ENCODE measurements around the gene ITPRID2. TPM values are rescaled to one million over a fixed set of nuclear protein-coding genes. Genes with fewer than 3 reads are reported as not detected.

The ITPRID2 gene
- total RNA-seq, 4 donors from 2014 or later: 69.3 to 175 (median 123) TPM

GRCh38 chr2:181937473-181937872, 45.9 kb downstream of the ITPRID2 start:
- Histone ChIP-seq H3K27me3 (no peaks in the 10 kb centered on the region), H3K4me1 (no peaks in the 10 kb centered on the region), H3K36me3 (no peaks in the 10 kb centered on the region), H3K27ac (no peak overlapping the region), H3K4me3 (no peak overlapping the region), H3K9me3 (no peaks in the 10 kb centered on the region)
- TF ChIP-seq CTCF (IDR thresholded peaks at IDR 0.05) (no peak), POLR2A (IDR thresholded peaks at IDR 0.05) (no peak)
- DNase-seq: no peak

GRCh38 chr2:181943411-181944124, 52.0 kb downstream of the ITPRID2 start:
- H3K4me3 ChIP-seq: no peak overlapping the region
- H3K36me3 ChIP-seq: no peaks in the 10 kb centered on the region
- H3K4me1 ChIP-seq: peaks cover 0 to 5% (median 0%) of the 10 kb centered on the region in 4 donors
- DNase-seq: no peak
- no peaks in the 10 kb centered on the region for H3K27me3 ChIP-seq
- no peaks in the 10 kb centered on the region for H3K9me3 ChIP-seq
- no peak for TF ChIP-seq CTCF (IDR thresholded peaks at IDR 0.05)
- no peak for TF ChIP-seq POLR2A (IDR thresholded peaks at IDR 0.05)
- H3K27ac ChIP-seq: no peak overlapping the region

- Histone ChIP-seq H3K4me3 (no peak overlapping the region), H3K27me3 (no peaks in the 10 kb centered on the region), H3K27ac (no peak overlapping the region), H3K4me1 (peaks cover 0 to 5% (median 0%) of the 10 kb centered on the region in 4 donors), H3K9me3 (no peaks in the 10 kb centered on the region), H3K36me3 (no peaks in the 10 kb centered on the region)
- no peak for TF ChIP-seq CTCF (IDR thresholded peaks at IDR 0.05)
- no peak for TF ChIP-seq POLR2A (IDR thresholded peaks at IDR 0.05)
- DNase-seq: no peak
These were observed 52.8 kb downstream of the ITPRID2 start for GRCh38 chr2:181944164-181944913.

GRCh38 chr2:181944914-181945291, 53.4 kb downstream of the ITPRID2 start:
- TF ChIP-seq CTCF (IDR thresholded peaks at IDR 0.05) (no peak), POLR2A (IDR thresholded peaks at IDR 0.05) (no peak)
- peaks cover 0 to 5% (median 0%) of the 10 kb centered on the region in 4 donors for H3K4me1 ChIP-seq
- no peak overlapping the region for H3K4me3 ChIP-seq
- DNase-seq: no peak
- H3K9me3 ChIP-seq: no peaks in the 10 kb centered on the region
- no peak overlapping the region for H3K27ac ChIP-seq
- no peaks in the 10 kb centered on the region for H3K27me3 ChIP-seq
- no peaks in the 10 kb centered on the region for H3K36me3 ChIP-seq

- TF ChIP-seq CTCF (IDR thresholded peaks at IDR 0.05) (no peak), POLR2A (IDR thresholded peaks at IDR 0.05) (no peak)
- Histone ChIP-seq H3K4me1 (peaks cover 0 to 5% (median 0%) of the 10 kb centered on the region in 4 donors), H3K4me3 (no peak overlapping the region), H3K27ac (no peak overlapping the region), H3K36me3 (no peaks in the 10 kb centered on the region), H3K27me3 (no peaks in the 10 kb centered on the region), H3K9me3 (no peaks in the 10 kb centered on the region)
- DNase-seq: no peak
These were observed 55.1 kb downstream of the ITPRID2 start for GRCh38 chr2:181946444-181947127.
